Neural progenitor cell (in vitro differentiated cells): ENCODE results near the gene STRN3. TPM values are rescaled to one million over a fixed set of nuclear protein-coding genes. Genes with fewer than 3 reads are reported as not detected.

ENCODE experiments used
- DNase-seq: peaks from one replicate; pipeline ENCODE4 v3.0.0-alpha.2; 2016; ENCODE audit warnings: low spot score
- H2AFZ ChIP-seq: fragments of 200-600 bp; sonication (generic); replicated peaks from 2 replicates; pipeline ENCODE4 v1.6.1; 2016; ENCODE audit warnings: antibody characterized with exemption
- H3F3A ChIP-seq: fragments of 200-600 bp; sonication (generic); 2 replicates; pipeline ENCODE4 v1.6.1; 2016; ENCODE audit warnings: antibody characterized with exemption, low read depth
- H3K27ac ChIP-seq: fragments of 200-600 bp; sonication (generic); 2 replicates; pipeline ENCODE4 v1.5.1; 2016; ENCODE audit warnings: mild to moderate bottlenecking
- H3K27me3 ChIP-seq: fragments of 200-600 bp; sonication (generic); 2 replicates; pipeline ENCODE4 v1.6.1; 2016; ENCODE audit warnings: mild to moderate bottlenecking, moderate library complexity
- H3K36me3 ChIP-seq: fragments of 200-600 bp; sonication (generic); 2 replicates; pipeline ENCODE4 v1.5.1; 2016
- H3K4me1 ChIP-seq: fragments of 200-600 bp; sonication (generic); 2 replicates; pipeline ENCODE4 v1.6.1; 2016; ENCODE audit warnings: mixed run types
- H3K4me2 ChIP-seq: fragments of 200-600 bp; sonication (generic); 2 replicates; pipeline ENCODE4 v1.6.1; 2016
- H3K4me3 ChIP-seq: fragments of 200-600 bp; sonication (generic); 2 replicates; pipeline ENCODE4 v1.5.1; 2016
- H3K79me2 ChIP-seq: fragments of 200-600 bp; sonication (generic); 2 replicates; pipeline ENCODE4 v1.6.1; 2016; ENCODE audit warnings: low read depth
- H3K9ac ChIP-seq: fragments of 200-600 bp; sonication (generic); 2 replicates; pipeline ENCODE4 v1.6.1; 2016
- H3K9me3 ChIP-seq: fragments of 200-600 bp; sonication (generic); 2 replicates; pipeline ENCODE4 v1.5.1; 2016; ENCODE audit warnings: low read depth
- H4K20me1 ChIP-seq: fragments of 200-600 bp; sonication (generic); 2 replicates; pipeline ENCODE4 v1.6.1; 2016; ENCODE audit warnings: low read depth
- H3K27ac Mint-ChIP-seq: 3 replicates; pipeline ENCODE4 v1.8.0; 2021; ENCODE audit warnings: mixed read lengths
- H3K27me3 Mint-ChIP-seq: 2 replicates; pipeline ENCODE4 v1.8.0; 2022; ENCODE audit warnings: low read depth, mild to moderate bottlenecking, inconsistent platforms, moderate library complexity, mixed read lengths; ENCODE audit not compliant: insufficient read depth
- H3K36me3 Mint-ChIP-seq: 3 replicates; pipeline ENCODE4 v1.8.0; 2021; ENCODE audit warnings: mixed read lengths
- H3K4me1 Mint-ChIP-seq: 3 replicates; pipeline ENCODE4 v1.8.0; 2021; ENCODE audit warnings: mixed read lengths
- H3K4me3 Mint-ChIP-seq: 3 replicates; pipeline ENCODE4 v1.8.0; 2021; ENCODE audit warnings: mild to moderate bottlenecking, moderate library complexity, mixed read lengths
- H3K9me3 Mint-ChIP-seq: 3 replicates; pipeline ENCODE4 v1.8.0; 2020; ENCODE audit warnings: mixed read lengths
- EZH2 ChIP-seq: fragments of 200-600 bp; sonication (generic); IDR thresholded peaks from 2 replicates; pipeline ENCODE4 v1.6.1; 2017; ENCODE audit warnings: antibody characterized with exemption, mild to moderate bottlenecking, moderate library complexity
- EZH2phosphoT487 ChIP-seq: fragments of 200-600 bp; sonication (generic); IDR thresholded peaks from 2 replicates; pipeline ENCODE4 v1.6.1; 2017; ENCODE audit warnings: antibody characterized with exemption
- total RNA-seq: library from RNA; depleted of rRNA; stranded (reverse); fragments of >200 nt; gene quantifications from 2 replicates; pipeline ENCODE4 v1.2.3, GENCODE V29; 2015; ENCODE audit warnings: low replicate concordance
- TF ChIP-seq, protein P1 (sequence below): fragments of 200-600 bp; sonication (generic); IDR thresholded peaks from 2 replicates; pipeline ENCODE4 v1.5.1; 2017; ENCODE audit warnings: antibody characterized with exemption, mild to moderate bottlenecking

Gene STRN3
- total RNA-seq, 1 donor from 2014 or later = 104 TPM

DNA sequence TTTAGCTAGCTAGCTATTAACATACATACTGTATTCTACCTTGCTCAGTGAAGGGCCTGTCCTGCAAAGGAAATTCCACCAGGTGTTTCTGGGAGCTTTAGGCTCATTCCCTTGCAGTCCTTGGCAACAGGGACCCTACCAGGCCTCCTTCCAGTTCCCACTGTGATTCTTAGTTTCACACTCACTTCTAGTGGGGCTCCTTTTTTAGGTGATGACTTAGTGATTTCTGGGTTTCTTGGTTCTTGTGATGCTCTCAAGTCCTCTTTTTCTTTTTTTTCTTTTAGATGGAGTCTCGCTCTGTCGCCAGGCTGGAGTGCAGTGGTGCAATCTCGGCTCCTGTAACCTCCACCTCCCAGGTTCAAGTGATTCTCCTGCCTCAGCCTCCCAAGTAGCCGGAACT lies 10.4 kb upstream of the STRN3 start:
- Histone ChIP-seq H3K36me3 (no peaks in the 10 kb centered on the region), H3K4me1 (peaks cover 8% of the 10 kb centered on the region), H2AFZ (no peak overlapping the region), H3K9ac (no peak overlapping the region), H3F3A (peaks cover 7% of the 10 kb centered on the region), H3K27ac (no peak overlapping the region), H3K27me3 (no peaks in the 10 kb centered on the region), H3K79me2 (peaks cover 8% of the 10 kb centered on the region), H3K4me3 (no peak overlapping the region), H3K4me2 (no peak overlapping the region), H4K20me1 (no peaks in the 10 kb centered on the region), H3K9me3 (no peaks in the 10 kb centered on the region)
- Mint-ChIP-seq H3K4me1 (peaks cover 9% of the 10 kb centered on the region), H3K27ac (no peak overlapping the region), H3K9me3 (no peaks in the 10 kb centered on the region), H3K4me3 (no peak overlapping the region), H3K36me3 (peaks cover 3% of the 10 kb centered on the region), H3K27me3 (no peaks in the 10 kb centered on the region)
- TF ChIP-seq EZH2 (no peak), EZH2phosphoT487 (no peak)
- TF ChIP-seq, protein P1, sequence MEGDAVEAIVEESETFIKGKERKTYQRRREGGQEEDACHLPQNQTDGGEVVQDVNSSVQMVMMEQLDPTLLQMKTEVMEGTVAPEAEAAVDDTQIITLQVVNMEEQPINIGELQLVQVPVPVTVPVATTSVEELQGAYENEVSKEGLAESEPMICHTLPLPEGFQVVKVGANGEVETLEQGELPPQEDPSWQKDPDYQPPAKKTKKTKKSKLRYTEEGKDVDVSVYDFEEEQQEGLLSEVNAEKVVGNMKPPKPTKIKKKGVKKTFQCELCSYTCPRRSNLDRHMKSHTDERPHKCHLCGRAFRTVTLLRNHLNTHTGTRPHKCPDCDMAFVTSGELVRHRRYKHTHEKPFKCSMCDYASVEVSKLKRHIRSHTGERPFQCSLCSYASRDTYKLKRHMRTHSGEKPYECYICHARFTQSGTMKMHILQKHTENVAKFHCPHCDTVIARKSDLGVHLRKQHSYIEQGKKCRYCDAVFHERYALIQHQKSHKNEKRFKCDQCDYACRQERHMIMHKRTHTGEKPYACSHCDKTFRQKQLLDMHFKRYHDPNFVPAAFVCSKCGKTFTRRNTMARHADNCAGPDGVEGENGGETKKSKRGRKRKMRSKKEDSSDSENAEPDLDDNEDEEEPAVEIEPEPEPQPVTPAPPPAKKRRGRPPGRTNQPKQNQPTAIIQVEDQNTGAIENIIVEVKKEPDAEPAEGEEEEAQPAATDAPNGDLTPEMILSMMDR = no peak
- no peak for DNase-seq

DNA sequence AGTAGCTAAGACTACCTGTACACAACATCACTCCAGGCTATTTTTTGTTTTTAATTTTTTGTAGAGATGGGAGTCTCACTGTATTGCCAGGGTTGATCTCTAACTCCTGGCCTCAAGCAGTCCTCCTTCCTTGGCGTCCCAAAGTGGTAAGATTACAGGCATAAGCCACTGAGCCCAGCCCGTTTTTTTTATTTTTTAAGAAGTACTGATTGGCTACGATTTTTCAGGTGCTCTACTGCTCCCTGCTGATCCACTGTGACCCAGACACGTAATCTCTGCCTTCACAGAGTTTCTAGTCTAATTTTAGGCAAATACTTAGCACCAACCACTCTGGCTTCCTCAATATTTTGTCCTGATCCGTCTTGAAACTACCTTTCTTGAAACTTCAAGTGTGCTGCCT lies 4.3 kb upstream of the STRN3 start:
- Mint-ChIP-seq H3K36me3 (no peaks in the 10 kb centered on the region), H3K4me3 (no peak overlapping the region), H3K4me1 (peaks cover 7% of the 10 kb centered on the region), H3K9me3 (no peaks in the 10 kb centered on the region), H3K27ac (no peak overlapping the region), H3K27me3 (peaks cover 5% of the 10 kb centered on the region)
- Histone ChIP-seq H3K27me3 (no peaks in the 10 kb centered on the region), H3K9me3 (no peaks in the 10 kb centered on the region), H3F3A (peaks cover 17% of the 10 kb centered on the region), H3K4me3 (no peak overlapping the region), H3K27ac (no peak overlapping the region), H3K9ac (no peak overlapping the region), H2AFZ (no peak overlapping the region), H4K20me1 (no peaks in the 10 kb centered on the region), H3K79me2 (peaks cover 56% of the 10 kb centered on the region), H3K36me3 (no peaks in the 10 kb centered on the region), H3K4me1 (peaks cover 7% of the 10 kb centered on the region), H3K4me2 (no peak overlapping the region)
- DNase-seq = no peak
- TF ChIP-seq, protein P1 = no peak
- no peak for TF ChIP-seq EZH2phosphoT487
- TF ChIP-seq EZH2 = no peak

DNA sequence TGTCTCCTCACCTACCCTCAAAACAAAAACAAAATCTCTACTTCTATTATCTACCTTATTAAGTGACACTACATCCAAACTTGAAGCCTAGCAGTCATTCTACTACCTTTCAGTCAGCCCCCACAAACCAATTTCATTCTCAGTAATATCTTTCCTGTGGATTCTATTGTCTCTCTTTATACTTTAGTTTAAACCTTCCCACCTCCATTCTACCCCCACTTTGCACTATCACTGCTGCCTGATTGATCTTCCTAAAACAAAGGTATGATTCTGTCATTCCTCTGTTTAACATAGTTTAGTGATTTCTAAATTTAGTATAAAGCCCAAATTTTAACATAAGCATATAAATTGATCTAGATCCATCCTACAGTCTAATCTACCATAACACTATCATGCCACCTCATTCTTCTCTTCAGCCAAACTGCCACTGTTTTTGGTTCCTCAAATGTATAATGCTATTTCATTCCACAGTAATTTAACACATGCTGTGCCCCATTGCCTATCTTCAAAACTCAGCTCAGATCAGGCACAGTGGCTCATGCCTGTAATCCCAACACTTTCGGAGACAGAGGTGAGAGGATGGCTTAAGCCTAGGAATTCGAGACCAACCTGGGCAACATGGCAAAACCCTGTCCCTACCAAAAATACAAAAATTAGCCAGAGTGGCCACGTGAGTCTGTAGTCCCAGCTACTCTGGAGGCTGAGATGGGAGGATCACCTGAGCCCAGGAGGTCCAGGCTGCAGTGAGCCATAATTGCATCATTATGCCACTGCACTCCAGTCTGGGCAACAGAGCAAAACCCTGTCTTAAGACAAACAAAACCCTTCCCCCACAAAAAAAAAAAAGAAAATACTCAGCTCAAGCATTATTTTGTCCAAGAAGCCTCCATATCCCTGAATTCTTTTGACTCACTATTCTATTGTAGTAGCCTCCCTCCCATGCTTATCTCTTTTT lies 3.1 kb upstream of the STRN3 start:
- Histone ChIP-seq H3K79me2 (peaks cover 68% of the 10 kb centered on the region), H3K4me1 (peaks cover 12% of the 10 kb centered on the region), H3K4me3 (no peak overlapping the region), H3K9me3 (no peaks in the 10 kb centered on the region), H3K4me2 (no peak overlapping the region), H3F3A (peaks cover 17% of the 10 kb centered on the region), H3K9ac (no peak overlapping the region), H3K36me3 (no peaks in the 10 kb centered on the region), H4K20me1 (peaks cover 10% of the 10 kb centered on the region), H3K27ac (no peak overlapping the region), H3K27me3 (no peaks in the 10 kb centered on the region), H2AFZ (no peak overlapping the region)
- TF ChIP-seq EZH2phosphoT487 (no peak), EZH2 (no peak)
- TF ChIP-seq, protein P1 = no peak
- Mint-ChIP-seq H3K36me3 (no peaks in the 10 kb centered on the region), H3K27ac (no peak overlapping the region), H3K4me1 (peaks cover 15% of the 10 kb centered on the region), H3K27me3 (peaks cover 5% of the 10 kb centered on the region), H3K9me3 (no peaks in the 10 kb centered on the region), H3K4me3 (peak overlapping the region; percentile 17)
- no peak for DNase-seq
